ENCODE results near the gene TCF20. TPM values are rescaled to one million over a fixed set of nuclear protein-coding genes. Genes with fewer than 3 reads are reported as not detected.
A peak's percentile ranks its signal among the peaks of the same experiment; 100 is the strongest.

The TCF20 gene
- total RNA-seq, 2 experiments from 2014 or later: 61.6 to 64.1 TPM

- Histone ChIP-seq H3K9me3 (ENCODE audit: control insufficient read depth in 1 of 2, insufficient read depth in 1 of 2, low read length in 2 of 2) (no peaks in the 10 kb centered on the region), H3K36me3 (ENCODE audit: insufficient read depth, low read length) (no peaks in the 10 kb centered on the region), H3K4me3 (ENCODE audit: low read length) (no peak overlapping the region), H3K27ac (ENCODE audit: low read depth in 1 of 2, low read length in 2 of 2) (no peak overlapping the region), H3K27me3 (ENCODE audit: control insufficient read depth in 1 of 2, insufficient read depth in 2 of 2, low read length in 2 of 2) (no peaks in the 10 kb centered on the region), H3K4me1 (ENCODE audit: insufficient read depth, low read length) (peaks cover 62% of the 10 kb centered on the region)
- H3K9me3 Mint-ChIP-seq: no peaks in the 10 kb centered on the region
- peaks cover 69% of the 10 kb centered on the region for H3K4me1 Mint-ChIP-seq (ENCODE audit: low read depth)
- H3K27me3 Mint-ChIP-seq: no peaks in the 10 kb centered on the region
- ChIA-PET CTCF (no interaction called here), POLR2A (no interaction called here)
- TF ChIP-seq CTCF (IDR thresholded peaks at IDR 0.05): no peak
- intact Hi-C loops (cut with DNase I, micrococcal nuclease): no loop called here
- peak overlapping the region; percentile 76 for H3K27ac Mint-ChIP-seq
- H3K4me3 Mint-ChIP-seq: peak overlapping the region; percentile 17
- DNase-seq (peak in 11 of 14 experiments; percentile 30 to 69 (median 48)), ATAC-seq (ENCODE audit: poor library complexity) (peak; percentile 89)
- H3K36me3 Mint-ChIP-seq (ENCODE audit: low read depth): no peaks in the 10 kb centered on the region
Measured at GRCh38 chr22:42294034-42294985, 23.9 kb upstream of the TCF20 start.

- no peaks in the 10 kb centered on the region for H3K27me3 Mint-ChIP-seq
- peaks cover 48% of the 10 kb centered on the region for H3K4me1 ChIP-seq (ENCODE audit: insufficient read depth, low read length)
Measured at GRCh38 chr22:42292732-42293520, 22.5 kb upstream of the TCF20 start.

More at GRCh38 chr22:42292732-42293520, 22.5 kb upstream of the TCF20 start:
- no peaks in the 10 kb centered on the region for H3K36me3 ChIP-seq (ENCODE audit: insufficient read depth, low read length)
- no peak overlapping the region for H3K4me3 ChIP-seq (ENCODE audit: low read length)
- no peak overlapping the region for H3K27ac ChIP-seq (ENCODE audit: low read depth in 1 of 2, low read length in 2 of 2)
- intact Hi-C loops (cut with DNase I, micrococcal nuclease): no loop called here
- H3K27ac Mint-ChIP-seq: no peak overlapping the region
- H3K4me3 Mint-ChIP-seq: no peak overlapping the region
- POLR2A ChIA-PET: interaction anchor here (1.1 kb wide), 1 partner anchor 12 kb away, joined by 4 read pairs; no protein-coding TSS in a partner anchor
- ATAC-seq (ENCODE audit: poor library complexity) (no peak), DNase-seq (no peak)
- no peaks in the 10 kb centered on the region for H3K36me3 Mint-ChIP-seq (ENCODE audit: low read depth)
- CTCF ChIA-PET: no interaction called here
- TF ChIP-seq CTCF (IDR thresholded peaks at IDR 0.05): no peak
- no peaks in the 10 kb centered on the region for H3K9me3 Mint-ChIP-seq
- peaks cover 61% of the 10 kb centered on the region for H3K4me1 Mint-ChIP-seq (ENCODE audit: low read depth)
- H3K9me3 ChIP-seq (ENCODE audit: control insufficient read depth in 1 of 2, insufficient read depth in 1 of 2, low read length in 2 of 2): no peaks in the 10 kb centered on the region
- no peaks in the 10 kb centered on the region for H3K27me3 ChIP-seq (ENCODE audit: control insufficient read depth in 1 of 2, insufficient read depth in 2 of 2, low read length in 2 of 2)
